Stimulated activated CD4-positive, alpha-beta T cell treated with anti-CD3 and anti-CD28 coated beads, Interleukin-2, amount 100 ng/mL, for 48 hours (primary cell): ENCODE data around the gene TAT.

ENCODE experiments used
- DNase-seq, 2 donors: peaks; one replicate each; pipeline ENCODE4 v3.0.0-alpha.2; 2020

The TAT gene

DNA sequence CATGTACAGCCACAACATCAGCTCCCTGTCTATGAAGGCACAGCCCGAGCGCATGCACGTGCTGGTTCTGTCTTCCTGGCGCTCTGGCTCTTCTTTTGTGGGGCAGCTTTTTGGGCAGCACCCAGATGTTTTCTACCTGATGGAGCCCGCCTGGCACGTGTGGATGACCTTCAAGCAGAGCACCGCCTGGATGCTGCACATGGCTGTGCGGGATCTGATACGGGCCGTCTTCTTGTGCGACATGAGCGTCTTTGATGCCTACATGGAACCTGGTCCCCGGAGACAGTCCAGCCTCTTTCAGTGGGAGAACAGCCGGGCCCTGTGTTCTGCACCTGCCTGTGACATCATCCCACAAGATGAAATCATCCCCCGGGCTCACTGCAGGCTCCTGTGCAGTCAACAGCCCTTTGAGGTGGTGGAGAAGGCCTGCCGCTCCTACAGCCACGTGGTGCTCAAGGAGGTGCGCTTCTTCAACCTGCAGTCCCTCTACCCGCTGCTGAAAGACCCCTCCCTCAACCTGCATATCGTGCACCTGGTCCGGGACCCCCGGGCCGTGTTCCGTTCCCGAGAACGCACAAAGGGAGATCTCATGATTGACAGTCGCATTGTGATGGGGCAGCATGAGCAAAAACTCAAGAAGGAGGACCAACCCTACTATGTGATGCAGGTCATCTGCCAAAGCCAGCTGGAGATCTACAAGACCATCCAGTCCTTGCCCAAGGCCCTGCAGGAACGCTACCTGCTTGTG lies 40.0 kb downstream of the TAT start:
- no peak for DNase-seq

DNA sequence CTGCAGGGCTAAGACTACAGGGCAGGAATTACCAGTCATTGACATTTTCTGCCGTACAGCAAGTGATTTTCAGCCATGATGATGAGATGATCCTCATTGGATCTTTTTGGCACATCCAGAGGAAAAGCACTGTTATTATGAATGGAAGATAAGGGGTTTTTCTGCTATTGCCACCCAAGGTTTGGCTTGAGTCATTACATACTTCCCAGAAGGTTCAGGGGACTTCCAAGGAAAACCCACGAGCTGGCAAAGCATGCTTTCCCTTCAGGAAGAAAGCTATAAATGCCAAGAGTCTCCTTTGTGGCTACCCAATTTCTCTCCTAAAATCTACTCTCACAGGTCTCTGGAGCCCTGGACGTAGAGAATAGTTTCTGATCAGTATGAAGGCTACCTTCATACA lies 44.5 kb downstream of the TAT start:
- no peak for DNase-seq

DNA sequence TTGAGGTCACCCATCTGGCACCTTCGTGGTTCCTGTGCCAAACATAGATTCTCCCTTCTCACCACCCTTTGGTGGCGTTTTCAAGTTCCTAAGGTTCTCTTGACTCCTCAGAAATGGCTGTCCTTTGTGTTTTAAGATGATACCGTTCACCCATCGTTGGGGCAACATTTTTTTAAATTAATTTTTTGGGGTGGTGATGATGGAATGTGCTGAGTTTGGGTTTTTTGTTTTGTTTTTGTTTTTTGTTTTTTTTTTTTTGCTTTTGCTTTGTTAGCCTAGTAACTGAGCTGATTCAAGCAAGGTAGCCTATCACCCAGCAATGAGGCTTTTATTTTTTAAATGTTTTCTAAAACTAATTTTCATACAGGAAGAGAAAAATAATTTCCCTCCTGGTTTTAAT lies 48.0 kb downstream of the TAT start:
- DNase-seq, result no peak

- no peak for DNase-seq
These were observed 48.6 kb downstream of the TAT start for GRCh38 chr16:71528257-71528656.

DNA sequence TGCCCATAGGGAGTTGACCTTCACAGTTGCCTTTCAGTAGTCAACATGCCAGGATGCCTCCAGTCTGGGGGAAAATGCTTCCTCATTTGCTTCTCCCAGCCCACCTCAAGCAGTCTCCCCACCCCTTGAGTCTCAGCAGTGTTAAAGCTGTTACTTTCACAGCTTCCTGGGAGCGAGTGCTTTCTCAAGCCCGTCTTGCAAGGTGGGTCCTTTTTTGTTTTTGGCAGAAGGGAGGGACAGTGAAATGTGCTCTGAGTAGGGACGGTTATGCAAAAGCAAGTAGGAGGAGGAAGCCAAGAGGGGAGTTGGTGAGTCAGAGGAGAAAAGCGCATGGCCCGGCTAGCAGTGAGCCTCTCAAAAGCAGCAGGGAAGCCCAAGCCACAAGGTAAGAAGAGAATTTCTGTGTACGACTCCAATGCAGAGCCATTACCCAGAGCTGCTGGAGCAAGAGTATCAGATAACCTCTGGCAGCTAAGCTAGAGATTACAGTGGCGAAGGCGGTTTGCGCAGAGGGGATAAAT lies 50.7 kb downstream of the TAT start, which contains the start of gene CHST4:
Gene CHST4, plus strand, starts transcription at position 316 of the 521 bp plus-strand sequence. CDS start 10,252 bp downstream, outside the sequence.
- no peak for DNase-seq

DNA sequence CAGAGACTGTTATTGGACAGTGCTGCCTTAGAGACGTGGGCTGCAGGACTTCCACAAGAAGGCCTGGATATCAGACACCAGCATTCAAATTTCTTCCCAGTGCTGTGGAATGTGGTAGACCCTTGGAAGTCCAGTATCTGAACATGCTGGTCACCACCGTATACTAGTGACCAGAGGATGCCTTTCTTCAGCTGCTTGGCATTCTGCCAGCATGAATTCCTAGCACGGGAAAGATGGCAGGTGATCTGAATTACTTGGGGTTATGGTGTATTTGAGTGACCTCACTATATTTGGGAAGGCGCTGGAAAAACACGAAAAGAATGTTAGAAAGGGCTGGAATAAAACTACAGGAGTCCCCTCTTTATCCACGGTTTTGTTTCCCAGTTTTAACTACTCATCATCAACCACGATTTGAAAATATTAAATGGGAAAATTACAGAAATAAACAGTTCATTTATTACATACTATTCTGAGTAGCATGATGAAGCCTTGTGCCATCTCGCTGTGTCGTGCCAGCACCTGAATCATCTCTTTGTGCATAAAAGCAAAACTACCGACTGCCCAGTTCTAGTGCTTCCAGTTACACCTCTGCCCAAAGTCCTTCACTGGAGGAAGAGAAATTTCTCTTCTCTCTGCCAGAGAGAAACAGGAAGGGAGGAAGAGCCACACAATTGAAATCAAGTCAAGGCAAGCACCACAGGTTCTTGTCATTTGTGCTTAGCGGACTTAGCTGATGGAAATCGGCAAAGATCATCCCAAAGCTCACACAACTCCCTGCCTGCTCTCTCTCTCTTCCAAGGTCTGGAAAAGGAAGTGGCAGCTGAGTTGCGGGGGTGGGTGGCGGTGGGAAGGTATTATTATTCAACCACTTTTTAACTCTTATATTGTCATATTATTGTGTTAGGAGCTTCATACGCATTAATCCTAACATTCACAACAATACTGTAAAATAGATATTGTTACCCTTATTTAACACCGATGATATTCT lies 52.0 kb downstream of the TAT start:
- DNase-seq, result no peak

- DNase-seq, result no peak
These were observed 56.3 kb downstream of the TAT start for GRCh38 chr16:71520550-71520949.
